GM12865 (cell line): ENCODE measurements around the gene ATF2.

Experiments used
- DNase-seq: peaks from one replicate; pipeline ENCODE4 v3.0.0; 2010; ENCODE audit warnings: low read depth
- H3K4me3 ChIP-seq: 2 replicates; pipeline ENCODE4 v1.5.1; 2011; ENCODE audit warnings: mild to moderate bottlenecking, low read depth, low read length, control low read depth
- CTCF ChIP-seq: IDR thresholded peaks from 2 replicates; pipeline ENCODE4 v1.5.1; 2011; ENCODE audit warnings: low read length, control low read depth, low read depth, inconsistent platforms; ENCODE audit not compliant: insufficient read depth; ENCODE audit errors: missing control alignments

Gene ATF2

GRCh38 chr2:175167792-175168563, at the start of gene ATF2:
ATF2 (minus strand) TSS chr2:175168203; CDS start chr2:175136443, 31,760 bp downstream.
- no peak for TF ChIP-seq CTCF
- peak within 1 kb of the TSS; percentile 95 for H3K4me3 ChIP-seq

GRCh38 chr2:175207741-175208438, 39.9 kb upstream of the ATF2 start:
- TF ChIP-seq CTCF = no peak
- DNase-seq = no peak
- H3K4me3 ChIP-seq = no peak overlapping the region

More at GRCh38 chr2:175167792-175168563, at the start of gene ATF2:
- peak; percentile 100 for DNase-seq

GRCh38 chr2:175206866-175207265, 38.9 kb upstream of the ATF2 start:
- no peak overlapping the region for H3K4me3 ChIP-seq
- TF ChIP-seq CTCF = no peak
- no peak for DNase-seq

GRCh38 chr2:175205523-175205922, 37.5 kb upstream of the ATF2 start:
- H3K4me3 ChIP-seq = no peak overlapping the region
- no peak for DNase-seq
- TF ChIP-seq CTCF = no peak

GRCh38 chr2:175203621-175204496, 35.9 kb upstream of the ATF2 start:
- peak; percentile 64 for DNase-seq
- peak; percentile 46 for TF ChIP-seq CTCF
- no peak overlapping the region for H3K4me3 ChIP-seq

GRCh38 chr2:175195012-175195411, 27.0 kb upstream of the ATF2 start:
- no peak overlapping the region for H3K4me3 ChIP-seq
- no peak for TF ChIP-seq CTCF
- DNase-seq = no peak
